Cortex of kidney (tissue), 1 donor: ENCODE data around the gene SEC61A1.

Source experiments
- DNase-seq: peaks from one replicate; lab custom pipeline; 2025; lab: John Stamatoyannopoulos, UW

Gene SEC61A1

DNA sequence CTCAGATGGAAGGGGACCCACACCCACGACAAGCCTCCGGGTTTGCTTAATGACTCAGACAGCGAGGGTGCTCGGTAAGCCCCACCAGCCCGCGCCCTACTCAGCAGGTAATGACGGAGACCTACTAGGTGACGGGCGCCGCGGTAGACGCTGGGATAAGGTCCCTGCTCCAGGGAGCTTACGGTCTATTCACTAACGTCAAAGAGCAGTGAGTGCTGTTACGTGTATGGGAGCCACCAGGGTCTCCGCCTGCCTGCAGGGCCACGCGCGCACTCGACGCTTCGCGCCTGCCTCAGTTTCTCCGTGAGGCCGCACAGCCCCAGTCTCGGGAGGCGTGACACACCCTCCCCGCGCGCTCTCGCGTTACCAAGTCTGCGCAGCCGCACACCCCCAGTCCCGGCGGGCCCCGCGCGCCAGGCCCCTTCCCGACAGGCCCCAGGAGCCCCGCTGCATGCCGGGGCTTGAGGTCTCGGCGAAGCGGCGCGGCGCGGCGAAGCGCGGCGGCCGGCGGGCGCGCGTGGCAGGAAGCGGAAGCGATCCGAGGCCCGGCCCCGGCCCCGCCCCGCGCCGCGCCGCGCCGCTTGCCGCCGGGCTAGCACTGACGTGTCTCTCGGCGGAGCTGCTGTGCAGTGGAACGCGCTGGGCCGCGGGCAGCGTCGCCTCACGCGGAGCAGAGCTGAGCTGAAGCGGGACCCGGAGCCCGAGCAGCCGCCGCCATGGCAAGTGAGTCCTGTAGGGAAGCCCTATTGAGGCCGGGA lies at the start of gene SEC61A1:
Gene SEC61A1 (plus strand): TSS at position 601 of the 758 bp plus-strand sequence. CDS start 116 bp downstream, at position 717.
- peak; percentile 65 for DNase-seq

- no peak for DNase-seq
These were observed 47.6 kb upstream of the SEC61A1 start for GRCh38 chr3:128004661-128005060.

GRCh38 chr3:128006061-128007032 lies 45.9 kb upstream of the SEC61A1 start:
- no peak for DNase-seq

DNA sequence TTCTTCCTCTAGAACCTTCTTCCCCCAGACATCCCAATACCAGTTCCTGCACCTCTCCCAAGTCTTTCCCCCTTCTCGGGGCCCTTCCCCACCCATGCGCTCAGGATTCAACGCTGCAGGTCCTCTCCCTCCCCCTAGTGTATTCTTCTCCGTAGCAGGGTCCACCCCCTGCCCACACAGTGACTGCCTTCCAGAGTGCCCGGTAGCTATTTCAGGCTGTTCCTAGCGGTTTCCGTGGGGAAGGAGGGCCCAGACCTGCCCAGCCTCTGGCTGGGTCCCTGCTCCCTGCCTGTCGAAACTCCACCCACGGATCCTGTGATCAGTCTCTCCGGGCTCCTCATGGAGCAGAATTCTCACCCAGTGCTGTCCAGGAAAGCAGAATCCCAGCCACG lies 45.2 kb upstream of the SEC61A1 start:
- DNase-seq, result no peak

DNA sequence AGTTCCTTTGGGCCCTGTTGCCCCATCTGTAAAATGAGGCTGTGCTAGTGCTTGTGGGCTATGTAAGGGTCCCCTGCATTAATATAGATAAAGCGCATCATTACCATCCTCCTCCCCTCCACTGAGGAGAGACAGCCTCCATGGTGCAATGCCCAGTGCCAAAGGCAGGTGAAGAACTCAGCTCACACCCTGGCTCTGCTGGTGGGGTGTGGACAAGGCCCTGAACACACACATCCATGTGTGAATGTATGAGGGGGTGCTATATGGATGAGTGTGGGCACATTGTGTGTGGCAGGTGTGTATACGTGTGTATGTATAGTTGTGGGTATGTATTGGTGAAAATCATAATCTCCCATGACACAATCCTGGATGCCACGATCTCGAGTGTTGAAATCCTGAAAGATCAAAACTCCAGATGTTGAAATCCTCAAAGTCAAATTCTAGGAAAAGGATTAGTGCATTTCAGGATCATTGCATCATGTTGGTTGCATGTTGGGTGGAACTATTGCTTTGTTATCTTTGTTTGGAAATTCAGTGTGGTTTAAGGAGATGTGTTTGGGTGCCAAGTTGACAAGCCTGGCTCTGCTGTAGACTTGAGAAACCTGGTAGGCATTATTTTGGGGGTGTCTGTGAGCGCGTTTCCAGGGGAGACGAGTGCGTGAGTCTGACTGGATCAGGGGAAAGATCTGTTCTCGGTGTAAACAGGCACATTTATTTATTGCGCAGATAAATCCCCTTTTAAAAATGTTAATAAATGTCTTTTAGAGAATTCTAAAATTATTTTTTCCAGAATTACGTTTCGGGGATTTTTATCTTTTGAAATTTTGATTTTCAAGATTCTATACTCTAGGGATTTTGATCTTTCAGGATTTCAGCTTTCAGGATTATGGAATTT lies 42.0 kb upstream of the SEC61A1 start:
- no peak for DNase-seq

GRCh38 chr3:128011140-128011539 lies 41.1 kb upstream of the SEC61A1 start:
- no peak for DNase-seq

GRCh38 chr3:128012050-128012449 lies 40.2 kb upstream of the SEC61A1 start:
- DNase-seq, result no peak

GRCh38 chr3:128014548-128014947 lies 37.7 kb upstream of the SEC61A1 start:
- no peak for DNase-seq

DNA sequence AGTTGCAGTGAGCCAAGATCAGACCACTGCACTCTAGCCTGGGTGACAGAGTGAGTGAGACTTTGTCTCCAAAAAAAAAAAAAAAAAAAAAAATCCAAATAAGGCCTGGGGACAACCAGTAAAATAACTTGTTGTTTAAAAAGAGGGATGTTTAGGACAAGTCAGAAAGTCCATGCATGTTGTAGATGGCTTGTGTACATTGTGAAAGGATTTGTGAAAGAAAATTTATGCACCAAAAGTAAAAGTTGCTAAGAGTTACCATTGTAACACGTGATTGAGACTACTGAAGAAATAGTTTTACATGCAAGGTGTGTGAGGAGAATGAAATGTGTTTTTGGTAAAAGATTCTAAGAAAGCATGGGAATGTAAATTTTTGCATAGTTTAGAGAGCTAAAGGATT lies 35.7 kb upstream of the SEC61A1 start:
- DNase-seq, result no peak

DNA sequence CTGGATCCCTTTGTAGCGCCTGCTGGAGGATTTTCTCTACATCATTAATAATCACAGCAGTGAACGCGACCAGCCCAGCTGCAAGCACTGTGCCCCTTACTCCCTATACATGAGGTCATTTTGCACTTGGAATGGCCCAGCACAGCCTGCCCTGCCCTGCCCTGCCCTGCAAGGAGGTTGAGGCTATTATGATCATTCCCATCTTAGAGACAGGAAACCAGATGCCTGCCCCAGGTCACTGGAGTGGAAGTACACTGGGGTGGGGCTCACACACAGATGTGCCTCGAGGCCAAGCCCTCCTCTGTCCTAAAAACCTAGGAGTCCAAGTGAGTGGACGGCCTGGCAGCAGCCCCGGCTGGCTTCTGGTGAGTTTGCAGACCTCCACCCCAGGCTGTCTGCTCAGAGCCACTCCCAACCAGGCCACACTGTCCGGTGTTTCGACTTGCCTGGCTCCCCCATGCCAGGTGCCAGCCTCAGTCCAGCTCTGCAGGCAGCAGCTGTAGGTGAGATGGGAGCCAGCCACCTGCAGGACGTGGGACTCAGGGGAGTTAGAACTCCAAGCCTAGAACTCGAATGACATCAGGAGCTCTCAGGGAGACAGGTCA lies 30.4 kb upstream of the SEC61A1 start:
- DNase-seq, result no peak

DNA sequence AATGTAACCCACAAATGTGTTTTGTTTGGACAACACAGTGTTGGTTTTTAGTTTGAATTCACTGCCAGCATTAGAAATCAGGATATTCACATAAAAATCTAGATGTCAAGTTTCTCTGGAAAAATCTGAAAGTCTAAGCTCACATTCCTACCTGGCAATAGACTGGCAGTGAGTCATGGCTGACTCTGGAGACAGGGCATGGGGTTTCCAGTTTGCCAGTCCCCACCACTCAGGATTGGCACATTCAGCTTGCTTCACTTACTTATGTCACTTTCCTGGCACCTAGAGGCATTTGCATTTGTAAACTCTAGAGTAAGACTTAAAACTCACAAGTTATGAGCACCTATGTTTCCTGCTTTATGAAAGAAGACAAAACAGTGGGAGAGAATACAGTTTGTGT lies 19.1 kb upstream of the SEC61A1 start:
- no peak for DNase-seq

GRCh38 chr3:128036119-128036518 lies 16.1 kb upstream of the SEC61A1 start:
- DNase-seq, result no peak

- DNase-seq, result no peak
These were observed 12.2 kb upstream of the SEC61A1 start for GRCh38 chr3:128040041-128040440.

GRCh38 chr3:128040660-128041059 lies 11.6 kb upstream of the SEC61A1 start:
- DNase-seq, result no peak

DNA sequence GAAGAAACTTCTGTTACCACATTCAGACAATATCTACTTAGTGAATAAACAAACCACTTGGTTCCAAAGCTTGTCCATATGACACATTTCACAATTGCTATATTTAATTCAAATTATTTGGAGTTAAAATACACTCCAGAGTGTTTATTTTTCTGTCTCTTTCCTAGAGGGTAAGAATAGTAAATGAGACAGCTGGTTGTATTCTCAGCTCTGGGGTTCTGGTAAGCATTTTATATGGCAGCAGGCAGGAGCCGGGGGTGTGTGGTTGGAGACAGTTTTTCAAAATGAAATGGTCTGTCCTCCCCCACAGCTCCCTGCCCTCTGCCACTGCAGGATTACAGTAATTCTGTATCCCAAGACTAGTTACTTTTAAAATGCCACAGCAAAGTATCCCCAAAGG lies 10.9 kb upstream of the SEC61A1 start:
- no peak for DNase-seq

- no peak for DNase-seq
These were observed 1.6 kb upstream of the SEC61A1 start for GRCh38 chr3:128050597-128050996.

GRCh38 chr3:128051459-128051836 lies 789 bp upstream of the SEC61A1 start:
- no peak for DNase-seq

- no peak for DNase-seq
These were observed 536 bp downstream of the SEC61A1 start for GRCh38 chr3:128052595-128053351.

DNA sequence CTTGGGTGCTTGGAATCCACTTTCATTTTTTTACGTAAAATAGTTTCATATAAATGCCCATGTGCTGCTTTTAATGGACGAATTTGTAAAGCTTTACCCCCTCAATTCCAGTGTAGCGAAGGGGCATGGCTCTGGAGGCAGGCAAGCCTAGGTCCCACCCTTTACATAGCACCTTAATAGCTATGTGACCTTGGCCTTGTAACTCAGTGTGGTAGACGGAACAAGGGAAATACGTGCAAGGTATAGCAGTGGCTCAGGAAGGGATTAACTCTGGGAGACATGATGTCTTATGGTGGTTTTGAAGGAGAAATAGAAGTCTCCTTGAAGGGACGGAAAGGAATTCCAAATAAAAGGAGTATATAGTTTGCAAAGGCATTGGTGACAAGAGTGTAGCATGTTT lies 1.4 kb downstream of the SEC61A1 start:
- DNase-seq, result no peak

DNA sequence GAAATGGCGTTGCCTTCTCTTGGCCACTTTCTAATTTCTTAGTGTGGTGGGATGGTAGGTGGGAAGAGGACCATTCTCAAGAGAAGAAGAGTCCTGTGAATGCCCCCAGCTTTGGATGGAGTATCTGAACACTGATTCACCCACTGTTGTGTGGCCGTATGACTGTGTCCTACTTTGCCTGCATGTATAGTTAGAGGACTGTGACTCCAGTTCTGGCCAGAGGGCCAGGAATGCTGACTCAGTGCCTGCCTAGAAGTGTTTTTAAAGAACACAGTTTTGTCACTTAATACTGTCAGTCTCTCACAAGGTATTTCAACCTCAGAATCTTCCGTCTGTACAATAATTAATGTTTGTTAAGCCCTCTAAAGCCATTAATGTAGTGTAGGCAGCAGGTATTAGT lies 2.1 kb downstream of the SEC61A1 start:
- no peak for DNase-seq

GRCh38 chr3:128056258-128056657 lies 4.0 kb downstream of the SEC61A1 start:
- DNase-seq, result no peak
